NCI-H446 (cell line): ENCODE data around the gene TRIM44.
A peak's percentile ranks its signal among the peaks of the same experiment; 100 is the strongest.

Source experiments
- DNase-seq, 2 experiments: peaks; one replicate each; lab custom pipeline; 2025; lab: John Stamatoyannopoulos, UW

The TRIM44 gene

GRCh38 chr11:35787626-35788025 lies 125.1 kb downstream of the TRIM44 start:
- DNase-seq: no peak

GRCh38 chr11:35791088-35791958 lies 128.7 kb downstream of the TRIM44 start:
- peak; percentile 75 to 87 for DNase-seq

DNA sequence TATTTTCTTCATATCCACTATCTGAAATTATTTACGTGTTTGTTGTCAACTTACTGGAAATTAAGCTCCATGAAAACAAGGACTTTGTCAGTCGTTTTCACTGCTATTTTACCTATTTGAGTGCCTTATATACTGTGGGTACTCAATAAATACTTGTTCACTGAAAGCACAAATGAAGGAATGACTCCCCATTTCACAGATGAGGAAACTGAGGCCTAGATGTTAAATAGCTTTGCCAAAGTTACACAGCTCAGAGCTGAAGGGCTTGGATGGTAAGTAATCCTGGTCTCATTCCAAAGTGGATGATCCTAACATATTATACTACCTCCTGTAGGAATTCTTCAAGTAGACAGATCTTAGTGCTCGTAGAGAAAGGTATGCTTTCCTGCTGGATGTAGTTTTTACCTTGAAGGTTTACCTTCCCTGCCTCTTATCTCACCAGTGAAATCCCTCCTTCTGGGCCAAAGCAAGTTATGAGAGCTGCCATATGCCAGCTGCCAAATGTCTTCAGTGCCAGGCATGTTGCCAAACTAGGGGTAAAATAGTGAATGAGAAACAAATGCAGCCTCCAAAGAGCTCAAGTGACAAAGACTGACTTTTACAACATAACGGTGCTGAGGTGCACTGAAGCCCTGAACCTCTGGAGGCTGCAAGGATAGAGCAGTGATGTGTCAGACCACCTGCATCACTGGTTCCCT lies 129.7 kb downstream of the TRIM44 start:
- peak; percentile 57 to 74 for DNase-seq

DNA sequence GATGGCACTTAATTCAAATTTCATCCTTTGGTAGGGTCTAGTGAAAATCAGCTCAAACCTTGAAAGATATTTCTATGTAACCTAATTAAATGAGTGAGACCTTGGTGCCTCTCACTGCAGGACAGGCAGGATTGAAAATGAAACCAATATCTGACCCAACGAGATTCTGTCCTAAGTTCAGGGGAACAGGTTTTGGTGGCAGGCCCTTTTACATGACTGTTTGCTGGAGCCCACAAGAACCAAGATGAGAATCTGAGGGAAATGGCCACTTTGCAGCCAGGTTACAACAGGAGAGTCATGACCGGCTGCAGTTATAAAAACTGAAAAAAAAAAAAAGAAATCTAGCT lies 130.2 kb downstream of the TRIM44 start:
- no peak for DNase-seq

GRCh38 chr11:35794333-35794732 lies 131.8 kb downstream of the TRIM44 start:
- DNase-seq: no peak

DNA sequence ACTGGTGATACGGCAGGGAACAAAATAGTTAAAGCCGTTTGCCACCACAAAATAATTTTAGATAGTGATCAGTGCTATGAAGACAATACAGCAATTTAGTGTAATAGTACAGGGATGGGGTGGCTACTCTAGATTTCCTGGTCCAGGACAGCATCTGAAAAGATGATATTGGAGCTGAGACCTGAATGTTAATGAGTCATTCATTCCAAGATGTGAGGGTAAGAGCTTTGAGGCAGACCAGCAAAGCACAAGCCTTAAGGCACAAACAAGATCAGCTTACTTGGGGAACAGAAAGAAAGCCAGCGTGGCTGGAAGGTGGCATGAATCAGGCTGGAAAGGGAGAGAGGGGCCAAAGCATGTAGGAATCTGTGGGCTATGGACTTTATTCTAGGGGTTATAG lies 132.3 kb downstream of the TRIM44 start:
- no peak for DNase-seq

DNA sequence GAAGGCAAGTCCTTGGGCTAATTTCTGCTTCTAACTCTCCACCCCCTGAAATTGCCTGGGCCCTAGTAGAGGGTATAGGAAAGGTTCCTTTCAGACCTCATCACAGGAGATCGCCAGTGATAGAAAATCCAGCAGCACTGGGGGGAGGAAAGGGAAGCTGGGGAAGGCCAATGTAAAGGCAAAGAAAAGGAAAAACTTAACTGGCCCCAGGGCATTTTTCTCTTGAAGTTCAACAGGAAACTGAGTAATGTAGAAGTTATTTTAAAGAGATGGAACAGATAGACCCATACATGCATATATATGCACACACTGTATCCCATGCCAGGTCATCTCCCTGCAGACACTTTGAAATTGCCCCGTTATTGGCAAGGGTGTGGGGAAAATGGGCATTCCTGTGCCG lies 134.0 kb downstream of the TRIM44 start:
- DNase-seq: no peak

DNA sequence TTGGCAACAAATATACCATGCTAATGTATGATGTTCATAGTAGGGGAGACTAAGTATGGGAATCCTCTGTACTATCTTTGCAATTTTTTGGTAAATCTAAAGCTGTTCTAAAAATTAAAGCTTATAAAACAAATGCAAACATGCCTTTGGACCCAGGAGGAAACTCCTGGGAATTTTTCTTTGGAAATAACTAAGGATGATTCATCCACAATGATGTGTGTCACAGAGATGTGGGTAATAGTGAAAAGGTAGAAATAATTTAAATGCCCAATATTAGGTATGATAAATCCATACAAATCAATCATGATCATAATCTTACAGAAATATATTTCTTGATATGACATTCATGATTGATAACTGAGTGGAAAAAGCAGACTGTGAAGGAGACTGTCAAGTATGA lies 135.8 kb downstream of the TRIM44 start:
- no peak for DNase-seq

- DNase-seq: no peak
Measured at GRCh38 chr11:35798983-35799382, 136.4 kb downstream of the TRIM44 start.

DNA sequence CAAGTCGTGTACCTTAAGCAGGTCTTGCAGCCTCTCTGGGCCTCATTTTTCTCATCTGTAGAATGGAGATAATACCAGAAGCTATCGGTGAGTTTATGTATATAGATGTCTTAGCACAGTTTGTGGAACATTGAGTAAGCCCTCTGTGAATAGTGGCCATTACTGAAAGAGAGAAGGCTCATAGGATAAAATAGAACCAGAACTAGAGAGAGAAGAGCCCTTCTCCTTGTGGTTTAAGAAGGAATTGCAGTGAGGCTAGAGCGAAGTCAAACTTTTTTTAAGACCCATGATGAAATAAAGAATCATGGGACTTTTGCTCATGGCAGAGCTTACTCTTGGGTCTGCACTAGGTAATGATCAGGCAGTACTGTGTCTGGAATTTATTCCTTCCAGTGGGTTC lies 137.1 kb downstream of the TRIM44 start:
- no peak for DNase-seq

GRCh38 chr11:35800970-35801953 lies 138.7 kb downstream of the TRIM44 start:
- no peak for DNase-seq

DNA sequence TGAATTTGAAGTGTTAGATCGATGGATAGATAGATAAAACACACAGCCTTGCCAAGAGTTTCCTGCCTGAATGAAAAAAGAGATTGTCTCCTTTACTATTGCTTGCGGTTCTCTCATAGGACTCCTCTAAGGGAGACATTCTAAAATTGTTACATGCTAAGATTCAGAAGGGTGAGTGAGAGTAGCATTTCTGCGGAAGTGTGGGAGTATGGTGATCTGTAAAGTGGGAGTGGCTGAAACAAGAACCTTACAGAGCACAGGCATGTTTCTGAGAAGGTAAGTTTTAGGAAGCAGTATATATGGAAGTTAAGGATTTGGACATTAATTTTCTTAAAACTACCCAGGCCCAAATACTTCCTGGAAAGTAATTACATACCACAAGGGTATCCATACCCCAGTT lies 139.6 kb downstream of the TRIM44 start:
- DNase-seq: no peak

DNA sequence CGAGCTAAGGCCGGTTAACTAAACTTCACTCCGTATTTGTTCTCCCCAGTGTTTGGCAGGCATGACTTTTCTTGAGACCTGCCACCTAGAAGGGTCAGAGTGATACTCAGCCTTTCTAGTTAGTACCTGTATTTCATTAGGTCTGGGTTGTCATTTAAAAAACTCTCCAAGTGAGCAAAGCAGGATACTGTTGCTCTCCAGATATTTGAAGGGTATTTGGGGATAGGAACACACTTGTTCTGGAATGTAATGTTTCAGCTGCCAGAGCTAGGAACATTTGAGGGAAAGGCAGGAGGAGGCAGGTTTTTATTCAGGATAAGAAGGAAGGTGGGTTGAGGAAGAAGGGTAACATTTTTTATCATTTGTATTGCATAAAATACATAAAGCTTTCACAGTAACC lies 140.1 kb downstream of the TRIM44 start:
- no peak for DNase-seq

DNA sequence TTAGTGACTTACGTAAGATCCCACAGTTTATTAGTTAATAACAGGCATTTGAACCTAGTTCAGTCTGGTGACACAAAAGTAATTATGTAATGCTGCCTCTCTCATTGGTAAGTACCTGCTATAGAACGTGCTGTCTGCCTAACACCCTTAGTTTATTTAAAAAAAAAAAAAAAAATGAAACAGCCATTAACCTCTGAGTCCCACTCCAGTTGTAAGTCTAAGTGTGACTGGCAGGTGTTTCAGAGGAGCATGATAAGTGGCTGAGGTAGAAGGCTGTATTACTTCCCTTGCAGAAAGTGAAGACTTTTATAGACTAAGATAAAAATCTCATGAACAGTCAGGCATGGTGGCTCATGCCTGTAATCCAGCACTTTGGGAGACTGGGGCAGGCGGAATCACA lies 140.5 kb downstream of the TRIM44 start:
- DNase-seq: no peak

GRCh38 chr11:35804451-35805040 lies 142.0 kb downstream of the TRIM44 start:
- no peak for DNase-seq

GRCh38 chr11:35809561-35809960 lies 147.0 kb downstream of the TRIM44 start:
- DNase-seq: no peak

- DNase-seq: no peak
Measured at GRCh38 chr11:35810045-35810645, 147.6 kb downstream of the TRIM44 start.

DNA sequence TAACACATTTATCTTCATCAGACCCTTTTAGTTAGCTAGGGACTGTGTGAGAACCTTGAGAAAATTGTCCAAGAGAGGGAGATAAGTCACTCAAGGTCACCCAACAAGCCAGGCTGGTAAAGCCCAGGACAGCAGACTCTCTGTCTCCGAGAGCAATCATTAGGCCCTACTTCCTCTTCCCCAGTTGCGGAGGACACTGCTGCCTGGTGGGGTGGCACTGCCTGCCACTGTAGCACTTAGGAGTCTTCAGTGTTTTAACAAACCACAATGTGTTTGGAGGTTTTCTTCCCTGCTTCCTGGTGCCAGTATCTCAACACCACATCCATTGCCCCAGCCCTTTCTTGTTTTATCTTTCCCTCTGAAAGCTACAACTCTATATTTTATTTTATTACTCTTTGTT lies 149.2 kb downstream of the TRIM44 start:
- no peak for DNase-seq

- peak in 1 of 2 experiments; percentile 52 for DNase-seq
Measured at GRCh38 chr11:35812828-35813227, 150.3 kb downstream of the TRIM44 start.

- no peak for DNase-seq
Measured at GRCh38 chr11:35814081-35814695, 151.6 kb downstream of the TRIM44 start.

DNA sequence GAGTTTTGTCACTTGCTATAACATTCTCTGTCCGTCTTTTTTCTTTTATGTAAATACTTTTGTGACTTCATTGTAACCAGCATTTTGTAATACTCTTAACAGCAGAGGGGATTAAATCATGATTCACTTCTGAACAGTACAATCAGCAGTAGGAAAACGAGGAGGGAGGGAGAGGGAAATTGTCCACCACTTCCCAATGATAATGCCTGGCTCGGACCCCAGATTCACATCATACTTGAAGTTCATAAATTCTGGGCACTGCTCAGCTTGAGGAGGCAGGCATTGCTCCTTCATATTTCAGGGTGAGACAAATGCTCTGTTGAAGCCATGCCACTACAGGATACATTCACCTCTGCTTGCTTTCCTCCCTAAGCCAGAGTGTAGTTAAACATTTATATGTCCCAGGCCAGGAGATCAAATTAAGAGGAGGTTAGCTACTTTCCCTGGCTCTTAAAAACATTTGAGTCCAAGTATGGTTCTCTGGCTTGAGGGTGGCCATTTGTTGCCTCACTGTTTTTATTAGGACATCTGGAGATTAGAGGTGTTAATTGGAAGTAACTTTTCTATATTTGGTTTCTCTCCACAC lies 152.2 kb downstream of the TRIM44 start:
- DNase-seq: peak; percentile 15 to 33
